GM11168 (cell line): ENCODE data around the gene CAND2.

Experiments used
- in situ Hi-C: fragments of 300-500 bp; cut with MboI; formaldehyde crosslinking; loops from one replicate; pipeline ENCODE4 v1.12.0; 2022; ENCODE audit warnings: low sequenced_read_pairs; ENCODE audit not compliant: unreplicated experiment

CAND2 gene

DNA sequence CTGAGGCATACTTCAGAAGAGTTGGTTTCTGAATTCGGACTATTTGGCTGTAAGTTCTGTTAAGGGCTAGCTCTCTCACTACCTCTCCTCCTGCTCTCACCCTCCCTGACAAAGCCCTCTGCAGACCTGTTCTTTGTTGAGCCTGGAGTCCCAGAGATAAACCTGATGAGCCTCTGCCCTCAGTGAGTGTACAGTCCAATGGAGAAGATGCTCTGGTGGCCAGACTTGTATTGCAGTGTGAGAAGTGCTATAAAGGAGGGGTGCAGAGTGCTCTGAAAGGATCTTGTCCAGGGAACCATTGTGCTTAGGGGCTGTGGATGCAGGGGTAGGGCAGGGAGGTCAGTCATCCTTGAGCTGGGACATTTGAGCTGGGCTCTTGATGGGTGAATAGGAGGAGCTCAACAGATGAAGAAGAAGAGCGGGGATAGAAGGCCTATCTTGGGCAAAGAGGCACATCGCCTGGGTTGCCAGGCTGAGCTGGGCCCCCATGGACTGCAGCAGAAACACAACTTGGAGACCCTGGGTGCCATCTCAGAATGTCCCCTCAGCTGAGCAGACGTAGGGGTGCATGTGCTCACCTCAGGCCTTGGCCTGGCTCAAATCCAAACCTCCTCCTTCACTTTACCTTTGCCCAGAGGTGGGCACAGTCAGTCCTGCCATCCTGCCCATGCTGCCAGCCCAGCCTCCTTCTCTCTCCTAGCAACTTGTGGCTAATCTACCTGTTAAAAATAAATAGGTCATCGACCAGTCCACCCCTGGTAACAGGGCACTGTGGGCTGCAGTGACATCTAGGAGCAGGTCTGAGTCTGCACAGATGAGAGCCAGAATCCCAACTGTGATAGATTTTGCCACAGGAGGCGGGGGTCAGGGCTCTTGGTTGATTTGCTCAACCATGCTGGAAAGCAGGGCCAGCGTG lies 3.3 kb downstream of the CAND2 start:
- in situ Hi-C loops = no loop called here

DNA sequence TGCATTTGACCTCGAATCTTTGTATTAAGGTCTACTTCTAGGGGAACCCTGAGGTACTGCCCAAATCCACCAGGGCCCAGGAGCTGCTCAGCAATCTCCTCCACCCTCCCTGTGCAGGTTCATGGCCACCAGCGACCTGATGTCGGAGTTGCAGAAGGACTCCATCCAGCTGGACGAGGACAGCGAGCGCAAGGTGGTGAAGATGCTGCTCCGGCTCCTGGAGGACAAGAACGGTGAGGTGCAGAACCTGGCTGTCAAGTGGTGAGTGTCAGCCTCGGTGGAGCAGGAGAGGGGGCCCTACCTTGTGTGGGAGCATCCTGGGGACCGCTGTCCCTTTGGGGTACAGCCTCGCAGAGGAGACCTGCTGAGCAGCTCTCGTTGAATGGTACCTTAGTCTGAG lies 6.9 kb downstream of the CAND2 start:
- in situ Hi-C loops = no loop called here

DNA sequence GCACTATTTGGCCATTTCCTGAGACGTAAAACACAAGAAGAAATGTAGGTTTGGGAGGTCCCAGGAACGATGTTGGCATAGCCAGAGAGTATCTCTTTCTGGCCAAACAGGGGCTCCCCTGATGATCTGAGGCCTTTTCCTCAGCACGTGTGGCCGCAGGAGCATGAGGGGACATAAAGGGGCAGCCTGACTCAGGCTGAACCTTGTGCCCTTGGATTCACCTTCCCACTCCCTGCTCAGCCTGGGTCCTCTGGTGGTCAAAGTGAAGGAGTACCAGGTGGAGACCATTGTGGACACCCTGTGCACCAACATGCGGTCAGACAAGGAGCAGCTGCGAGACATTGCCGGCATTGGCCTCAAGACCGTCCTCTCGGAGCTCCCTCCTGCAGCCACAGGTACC lies 10.6 kb downstream of the CAND2 start:
- in situ Hi-C loops = no loop called here

DNA sequence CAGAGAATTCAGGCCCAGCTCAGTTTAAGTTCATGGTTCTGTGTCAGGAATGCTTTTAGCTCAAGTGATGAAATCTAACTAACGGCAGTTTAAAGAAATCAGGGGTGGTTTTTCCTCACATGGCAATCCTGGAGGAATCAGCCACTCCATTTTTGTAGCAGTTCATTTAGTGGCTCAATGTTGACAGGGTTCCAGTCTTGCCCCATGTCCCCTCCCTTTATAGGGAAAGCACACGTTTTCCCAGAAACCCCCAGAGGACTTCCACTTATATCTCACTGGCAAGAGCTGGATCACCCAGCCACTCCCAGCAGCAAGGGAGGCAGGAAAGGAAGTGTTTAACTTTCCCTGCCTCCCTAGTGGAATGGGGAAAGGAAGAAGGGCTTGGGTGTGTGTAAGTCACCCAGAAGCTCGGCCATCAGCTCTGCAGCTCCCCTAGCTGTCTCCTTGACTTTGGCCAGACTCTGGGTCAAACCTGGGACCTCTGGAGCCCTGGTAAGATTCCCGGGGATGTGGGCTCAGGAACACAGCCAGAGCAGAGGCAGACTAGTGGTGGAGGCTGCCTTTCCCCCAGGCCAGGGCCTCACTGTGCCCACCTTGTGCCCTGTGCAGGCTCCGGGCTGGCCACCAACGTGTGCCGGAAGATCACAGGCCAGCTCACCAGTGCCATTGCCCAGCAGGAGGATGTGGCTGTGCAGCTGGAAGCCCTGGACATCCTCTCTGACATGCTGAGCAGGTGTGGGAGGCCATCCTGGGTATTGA lies 11.3 kb downstream of the CAND2 start:
- in situ Hi-C loops = no loop called here

DNA sequence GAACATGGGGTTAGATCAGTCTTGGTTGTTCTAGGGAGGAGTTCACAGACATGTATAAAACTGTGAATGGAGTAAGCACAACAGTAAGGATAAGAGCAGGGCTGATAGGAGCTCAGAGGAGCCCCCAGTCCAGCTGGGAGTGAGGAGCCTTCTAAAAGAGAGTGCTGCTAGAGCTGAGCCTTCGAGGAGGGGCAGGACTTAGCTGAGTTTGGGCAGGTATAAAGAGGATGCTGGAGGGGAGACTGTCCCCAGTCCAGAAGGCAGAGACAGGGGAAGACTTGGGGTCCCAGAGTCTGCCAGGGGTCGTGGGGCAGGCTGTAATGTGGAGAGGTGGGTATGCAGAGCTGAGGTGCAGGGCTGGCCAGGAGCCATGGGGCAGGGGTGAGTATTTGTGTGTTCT lies 12.1 kb downstream of the CAND2 start:
- in situ Hi-C loops = no loop called here

DNA sequence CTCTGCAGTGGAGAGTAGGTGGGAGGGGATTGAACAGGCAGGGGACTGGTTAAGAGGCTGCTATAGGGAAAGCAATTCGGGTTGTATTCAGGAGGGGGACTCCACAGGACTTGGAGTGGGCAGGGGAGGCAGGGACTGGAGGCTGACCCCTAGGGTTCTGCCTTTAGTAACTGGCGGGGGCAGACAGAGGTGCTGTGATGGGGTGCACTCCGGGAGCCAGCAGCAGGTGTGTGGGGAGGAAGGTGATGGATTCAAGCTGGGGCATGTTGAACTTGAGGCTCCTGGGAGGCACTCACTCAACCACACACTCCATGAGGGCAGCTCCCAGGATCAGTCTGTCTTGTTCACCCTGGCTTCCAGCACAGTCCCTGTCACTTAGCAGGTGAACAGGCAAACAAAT lies 12.5 kb downstream of the CAND2 start:
- in situ Hi-C loops = no loop called here

DNA sequence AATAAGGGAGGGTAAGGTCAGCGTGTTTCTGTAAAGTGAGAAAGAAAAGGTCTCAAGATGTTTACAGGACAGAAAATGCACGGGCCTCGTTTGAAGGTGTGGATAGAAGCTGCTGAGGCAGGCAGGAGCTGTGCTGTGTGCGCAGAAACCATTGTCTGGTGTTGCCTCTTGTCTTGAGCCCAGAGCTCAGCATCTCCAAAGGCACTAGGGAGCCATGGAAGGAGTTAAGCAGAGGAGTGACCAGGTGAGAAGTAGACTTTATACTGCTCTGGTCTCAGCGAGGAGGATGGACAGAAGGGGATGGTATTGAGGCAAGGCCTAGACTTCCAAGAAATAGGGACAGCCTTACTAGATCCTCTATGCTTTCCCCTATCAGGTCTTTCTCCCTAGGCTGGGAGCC lies 13.0 kb downstream of the CAND2 start:
- in situ Hi-C loops = no loop called here

DNA sequence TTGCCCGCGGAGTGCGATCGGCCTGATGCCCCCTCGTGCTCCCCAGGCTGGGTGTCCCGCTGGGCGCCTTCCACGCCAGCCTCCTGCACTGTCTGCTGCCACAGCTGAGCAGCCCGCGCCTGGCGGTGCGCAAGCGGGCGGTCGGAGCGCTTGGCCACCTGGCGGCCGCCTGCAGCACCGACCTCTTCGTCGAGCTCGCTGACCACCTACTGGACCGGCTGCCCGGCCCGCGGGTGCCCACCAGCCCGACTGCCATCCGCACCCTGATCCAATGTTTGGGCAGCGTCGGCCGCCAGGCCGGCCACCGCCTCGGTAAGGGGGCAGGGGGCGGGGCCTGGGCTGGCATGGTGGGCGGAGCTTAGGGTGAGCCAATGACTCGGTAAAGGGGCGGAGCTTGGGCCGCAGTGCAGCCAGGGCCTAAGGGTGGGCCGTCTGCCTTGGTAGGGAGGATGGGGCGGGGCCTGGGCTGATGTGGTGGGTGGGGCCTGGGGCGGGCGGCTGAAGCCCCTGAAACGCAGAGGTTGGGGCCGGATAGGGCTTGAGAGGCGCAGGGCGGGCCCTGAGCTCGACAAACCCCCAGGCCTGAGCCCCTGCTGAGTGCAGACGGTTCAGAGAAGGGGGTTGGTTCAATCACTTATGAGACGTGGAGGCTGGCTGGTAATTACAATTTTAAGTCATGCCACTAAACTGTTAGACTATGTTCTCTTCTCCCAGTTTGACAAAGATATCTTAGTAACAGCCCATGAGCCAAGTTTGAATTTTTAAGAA lies 13.7 kb downstream of the CAND2 start:
- in situ Hi-C loops = no loop called here

DNA sequence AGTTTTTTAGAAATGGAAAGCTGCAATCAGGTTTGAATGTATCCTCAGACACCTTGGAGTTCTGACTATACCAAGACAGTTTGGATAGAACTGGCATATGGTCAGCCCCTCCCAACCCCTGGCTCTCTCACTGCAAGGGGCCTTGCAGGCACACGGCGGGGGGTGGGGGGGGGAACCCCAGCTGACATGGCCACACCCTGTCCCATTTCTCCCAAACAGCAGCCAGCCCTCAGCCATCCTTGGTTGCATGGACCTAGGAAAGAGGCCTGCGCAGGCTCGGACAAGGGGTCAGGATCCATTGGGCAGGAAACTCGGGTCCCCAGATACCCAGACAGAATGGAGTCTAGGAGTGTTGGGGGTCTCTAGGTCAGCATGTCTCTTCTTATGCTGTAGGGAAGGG lies 14.5 kb downstream of the CAND2 start:
- in situ Hi-C loops = no loop called here

DNA sequence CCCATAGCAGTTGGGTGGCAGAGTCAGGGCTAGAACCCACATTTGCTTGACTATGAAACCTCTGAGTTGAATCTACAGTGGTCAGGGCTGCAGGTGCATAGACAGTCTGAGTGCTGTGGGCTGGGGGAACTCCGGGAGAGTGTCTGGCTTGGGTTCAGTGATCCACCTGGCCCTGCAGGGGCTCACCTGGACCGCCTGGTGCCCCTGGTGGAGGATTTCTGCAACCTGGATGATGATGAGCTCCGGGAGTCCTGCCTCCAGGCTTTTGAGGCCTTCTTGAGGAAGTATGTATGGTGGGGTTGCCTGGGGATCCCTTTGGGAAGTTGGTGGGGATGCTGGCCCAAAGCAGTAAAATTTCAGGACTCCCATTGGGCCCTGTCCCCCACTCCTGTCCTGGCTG lies 16.3 kb downstream of the CAND2 start:
- in situ Hi-C loops = no loop called here

DNA sequence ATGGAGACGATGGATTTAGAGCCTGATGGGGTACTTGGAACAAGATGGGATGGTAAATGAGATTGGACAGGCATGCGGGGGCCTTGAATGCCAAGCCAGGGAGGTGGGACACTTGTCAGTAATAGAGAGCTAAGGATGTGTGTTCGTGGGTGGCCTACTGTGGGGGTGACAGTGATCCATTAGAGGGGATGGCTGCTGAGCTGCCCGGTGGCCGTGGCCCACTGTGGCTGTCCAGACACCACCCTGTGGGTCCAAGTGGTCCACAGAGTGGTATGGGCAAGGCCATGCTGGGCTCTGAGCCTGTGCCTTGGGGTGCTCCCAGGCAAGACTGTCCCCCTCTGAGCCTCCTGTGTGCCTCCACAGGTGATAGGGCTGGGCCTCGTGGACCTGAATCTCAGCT lies 17.5 kb downstream of the CAND2 start:
- in situ Hi-C loops = no loop called here

DNA sequence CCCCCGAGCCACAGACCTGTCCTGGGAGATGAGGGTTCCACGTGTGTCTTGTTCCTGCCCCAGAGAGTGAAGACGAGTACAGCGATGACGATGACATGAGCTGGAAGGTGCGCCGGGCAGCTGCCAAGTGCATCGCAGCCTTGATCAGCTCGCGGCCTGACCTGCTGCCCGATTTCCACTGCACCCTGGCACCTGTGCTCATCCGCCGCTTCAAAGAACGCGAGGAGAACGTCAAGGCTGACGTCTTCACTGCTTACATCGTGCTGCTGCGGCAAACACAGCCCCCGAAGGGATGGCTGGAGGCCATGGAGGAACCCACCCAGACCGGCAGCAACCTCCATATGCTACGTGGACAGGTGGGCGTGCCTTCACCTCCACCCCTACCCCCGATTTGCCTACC lies 18.6 kb downstream of the CAND2 start:
- in situ Hi-C loops = no loop called here

DNA sequence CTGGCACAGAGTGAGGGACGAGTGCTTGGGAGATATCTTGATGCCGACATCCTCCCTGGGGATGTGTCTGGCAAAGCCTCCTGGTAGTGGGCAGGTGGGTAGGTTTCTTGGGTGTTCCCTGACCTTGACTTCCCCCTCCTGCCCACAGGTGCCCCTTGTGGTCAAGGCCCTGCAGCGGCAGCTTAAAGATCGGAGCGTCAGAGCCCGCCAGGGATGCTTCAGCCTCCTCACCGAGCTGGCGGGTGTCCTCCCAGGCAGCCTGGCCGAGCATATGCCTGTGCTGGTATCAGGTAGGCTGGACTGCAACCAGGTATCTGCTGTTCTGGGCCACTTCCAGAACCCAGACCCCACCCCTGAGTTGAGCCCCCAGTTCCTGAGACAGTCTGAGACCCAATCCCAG lies 19.2 kb downstream of the CAND2 start:
- in situ Hi-C loops = no loop called here

DNA sequence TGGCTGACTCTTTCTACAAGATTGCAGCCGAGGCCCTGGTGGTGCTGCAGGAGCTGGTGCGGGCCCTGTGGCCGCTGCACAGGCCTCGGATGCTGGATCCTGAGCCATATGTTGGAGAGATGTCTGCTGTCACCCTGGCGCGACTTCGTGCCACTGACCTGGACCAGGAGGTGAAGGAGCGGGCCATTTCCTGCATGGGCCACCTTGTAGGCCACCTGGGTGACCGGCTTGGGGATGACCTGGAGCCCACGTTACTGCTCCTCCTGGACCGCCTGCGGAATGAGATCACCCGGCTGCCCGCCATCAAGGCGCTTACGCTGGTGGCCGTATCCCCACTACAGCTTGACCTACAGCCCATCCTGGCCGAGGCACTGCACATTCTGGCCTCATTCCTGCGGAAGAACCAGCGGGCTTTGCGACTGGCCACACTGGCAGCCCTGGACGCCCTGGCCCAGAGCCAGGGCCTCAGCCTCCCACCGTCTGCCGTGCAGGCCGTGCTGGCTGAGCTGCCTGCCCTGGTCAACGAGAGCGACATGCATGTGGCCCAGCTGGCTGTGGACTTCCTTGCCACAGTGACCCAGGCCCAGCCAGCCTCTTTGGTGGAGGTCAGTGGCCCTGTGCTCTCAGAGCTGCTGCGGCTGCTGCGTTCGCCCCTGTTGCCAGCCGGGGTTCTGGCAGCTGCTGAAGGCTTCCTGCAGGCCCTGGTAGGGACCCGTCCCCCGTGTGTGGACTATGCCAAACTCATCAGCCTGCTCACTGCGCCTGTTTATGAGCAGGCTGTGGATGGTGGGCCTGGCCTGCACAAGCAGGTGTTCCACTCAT lies 20.3 kb downstream of the CAND2 start:
- in situ Hi-C loops = no loop called here

DNA sequence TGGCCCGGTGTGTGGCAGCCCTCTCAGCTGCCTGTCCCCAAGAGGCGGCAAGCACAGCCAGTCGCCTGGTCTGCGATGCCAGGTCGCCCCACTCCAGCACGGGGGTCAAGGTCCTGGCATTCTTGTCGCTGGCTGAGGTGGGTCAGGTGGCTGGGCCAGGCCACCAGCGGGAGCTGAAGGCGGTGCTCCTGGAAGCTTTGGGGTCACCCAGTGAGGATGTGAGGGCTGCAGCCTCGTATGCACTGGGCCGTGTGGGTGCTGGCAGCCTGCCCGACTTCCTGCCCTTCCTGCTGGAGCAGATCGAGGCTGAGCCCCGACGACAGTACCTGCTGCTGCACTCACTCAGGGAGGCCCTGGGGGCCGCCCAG lies 20.8 kb downstream of the CAND2 start:
- in situ Hi-C loops = no loop called here

DNA sequence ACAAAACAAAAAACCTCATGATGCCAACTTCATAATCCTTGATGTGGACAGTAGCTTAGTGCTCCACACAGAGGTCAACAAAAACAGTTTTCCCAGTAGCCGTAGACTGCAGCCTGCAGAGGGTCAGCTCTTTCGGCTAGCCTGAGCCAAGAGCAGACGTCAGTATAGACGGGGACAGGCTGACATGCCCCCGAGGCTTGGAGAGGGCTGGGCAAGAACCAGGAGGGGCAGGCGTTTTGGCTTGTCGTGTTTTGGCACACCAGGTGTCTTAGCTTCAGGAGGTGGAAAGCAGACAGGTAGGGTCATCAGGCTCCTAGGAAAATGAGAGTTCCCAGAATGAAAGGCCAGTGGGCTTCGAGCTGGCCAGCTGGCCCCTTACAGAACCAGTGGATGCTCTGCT lies 21.8 kb downstream of the CAND2 start:
- in situ Hi-C loops = no loop called here

DNA sequence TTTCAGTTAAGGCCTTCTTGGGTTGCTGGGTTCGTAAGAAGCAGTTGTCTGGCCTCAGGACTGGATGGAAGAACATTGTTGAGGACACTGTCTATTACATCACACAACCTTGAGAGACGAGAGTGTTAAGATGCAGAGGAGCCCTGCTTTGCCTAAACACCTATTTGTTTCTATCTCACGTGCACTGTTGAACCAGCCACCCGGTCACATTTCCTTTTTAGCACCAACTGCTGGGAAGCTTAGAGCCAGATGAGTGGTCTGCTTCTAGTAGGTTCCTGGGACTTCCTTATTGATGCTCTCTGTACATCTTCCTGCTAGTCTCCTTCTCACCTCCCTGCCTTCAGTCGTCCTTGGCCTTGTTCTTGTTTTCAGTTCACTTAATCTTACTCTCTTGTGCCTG lies 22.3 kb downstream of the CAND2 start:
- in situ Hi-C loops = no loop called here

DNA sequence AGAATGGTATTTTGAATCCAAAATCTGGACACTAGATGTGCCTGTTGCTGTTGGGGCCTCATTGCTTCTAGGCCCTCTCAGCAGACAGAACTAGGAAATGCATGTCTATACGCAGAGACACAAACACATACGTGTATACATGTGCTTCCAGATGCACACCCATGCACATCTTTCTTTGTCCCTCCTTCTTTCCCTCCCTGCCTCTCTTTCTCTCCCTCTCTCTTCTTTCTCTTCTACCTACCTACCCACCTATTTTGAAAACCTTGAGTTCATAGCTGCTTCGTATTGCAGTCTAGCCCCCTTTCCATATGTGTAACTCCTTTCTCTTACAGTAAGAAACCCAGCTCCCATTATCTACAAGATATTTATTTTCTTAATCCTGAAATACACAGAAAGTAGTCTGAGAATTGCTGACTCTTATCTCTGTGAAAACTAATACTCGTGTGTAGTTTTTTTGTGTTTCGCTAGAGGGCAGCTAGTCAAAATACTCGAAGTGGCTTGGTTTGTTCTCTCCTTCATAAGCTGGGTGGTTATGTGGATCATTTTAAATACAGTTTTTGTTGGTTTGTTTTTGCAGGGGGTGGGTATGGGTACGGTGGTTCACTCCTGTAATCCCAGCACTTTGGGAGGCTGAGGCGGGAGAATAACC lies 26.4 kb downstream of the CAND2 start:
- in situ Hi-C loops = no loop called here

DNA sequence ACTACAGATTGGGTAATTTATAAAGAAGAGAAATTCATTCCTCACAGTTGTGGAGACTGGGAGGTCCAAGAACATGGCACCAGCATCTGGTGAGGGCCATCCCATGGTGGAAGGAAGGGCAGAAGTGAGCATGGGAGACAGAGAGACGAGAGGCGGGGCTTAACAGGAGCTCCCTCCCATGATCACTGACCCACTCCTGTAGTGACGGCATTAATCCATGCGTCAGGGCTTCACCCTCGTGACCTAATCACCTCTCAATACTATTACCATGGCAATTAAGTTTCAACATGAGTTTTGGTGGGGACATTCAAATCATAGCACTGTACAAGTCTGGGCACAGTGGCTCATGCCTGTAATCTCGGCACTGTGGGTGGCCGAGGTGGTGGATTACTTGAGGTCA lies 27.8 kb downstream of the CAND2 start:
- in situ Hi-C loops = no loop called here

DNA sequence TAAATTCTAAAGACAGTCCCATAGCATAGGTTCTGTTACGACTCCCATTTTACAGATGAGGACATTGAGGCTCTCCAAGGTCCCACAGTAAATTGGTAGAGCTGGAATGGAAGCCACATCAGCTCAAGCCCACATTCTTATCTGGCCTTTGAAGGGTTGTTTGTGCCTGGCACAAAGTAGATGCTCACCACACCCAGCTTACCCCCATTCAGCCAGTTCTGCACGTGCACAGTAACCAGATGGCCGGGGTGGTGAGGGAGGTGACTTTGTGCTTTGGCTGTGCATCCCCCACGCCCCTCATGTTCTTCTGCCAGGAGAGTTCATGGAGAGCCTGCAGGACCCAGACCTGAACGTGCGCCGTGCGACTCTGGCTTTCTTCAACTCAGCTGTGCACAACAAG lies 28.7 kb downstream of the CAND2 start:
- in situ Hi-C loops = no loop called here
